OCI-M1 (cell line): Measurements from ENCODE around the gene AQP2.

Experiments
- DNase-seq: peaks from one replicate; lab custom pipeline; 2025; lab: John Stamatoyannopoulos, UW

AQP2 gene

DNA sequence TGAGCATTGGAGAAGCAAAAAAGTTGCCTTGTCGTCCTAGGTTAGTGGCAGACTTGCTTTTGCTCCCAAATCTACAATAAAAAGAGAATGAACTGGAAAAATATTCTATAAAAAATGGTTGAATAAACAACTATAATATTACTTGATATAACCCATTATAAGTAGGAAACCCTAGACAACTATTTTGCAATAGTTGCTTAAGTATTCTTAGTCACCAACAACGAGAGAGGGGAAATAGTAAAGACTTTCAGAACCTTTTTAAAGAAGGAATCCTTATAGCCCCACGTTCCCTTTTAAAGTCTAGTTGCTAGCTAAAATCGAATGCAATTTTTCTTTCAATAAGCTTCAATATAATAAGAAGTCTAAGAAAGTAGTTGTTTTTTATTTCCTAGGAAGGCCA, 39.7 kb downstream of the AQP2 start:
- DNase-seq = no peak

DNA sequence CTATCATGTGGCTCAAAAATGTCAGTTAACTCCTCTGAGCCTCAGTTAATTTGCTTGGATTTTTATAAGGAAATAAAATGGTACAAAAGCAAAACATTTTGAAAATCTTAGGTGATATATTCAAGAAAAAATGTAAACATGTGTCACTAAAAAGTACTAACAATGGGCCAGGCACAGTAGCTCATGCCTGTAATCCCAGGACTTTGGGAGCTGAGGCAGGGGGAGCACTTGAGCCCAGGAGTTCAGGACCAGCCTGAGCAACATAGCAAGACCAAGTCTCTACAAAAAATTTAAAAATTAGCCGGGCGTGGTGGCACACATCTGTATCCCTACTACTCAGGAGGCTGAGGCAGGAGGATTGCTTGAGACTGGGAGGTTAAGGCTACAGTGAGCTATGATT, 47.9 kb downstream of the AQP2 start:
- no peak for DNase-seq

DNA sequence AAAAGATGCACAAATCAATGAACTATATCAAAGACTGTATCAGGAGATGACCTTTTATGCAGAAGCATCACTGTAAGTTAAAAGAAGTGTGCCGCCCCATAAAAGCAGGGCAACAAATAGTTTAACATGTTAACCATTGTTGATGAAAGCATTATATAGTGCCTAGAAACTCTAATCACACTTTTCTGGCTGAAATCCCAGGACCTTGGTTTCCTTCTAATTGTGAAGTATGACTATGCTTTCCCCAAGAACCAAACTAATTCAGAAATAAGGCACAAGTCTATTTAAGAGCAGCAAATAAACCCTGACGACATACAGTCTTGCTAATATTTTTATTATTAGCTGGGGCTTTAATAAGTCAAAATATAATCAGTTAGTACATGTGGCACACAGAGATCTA, 53.1 kb downstream of the AQP2 start:
- DNase-seq = no peak

GRCh38 chr12:50004696-50005095, 54.2 kb downstream of the AQP2 start:
- no peak for DNase-seq

DNA sequence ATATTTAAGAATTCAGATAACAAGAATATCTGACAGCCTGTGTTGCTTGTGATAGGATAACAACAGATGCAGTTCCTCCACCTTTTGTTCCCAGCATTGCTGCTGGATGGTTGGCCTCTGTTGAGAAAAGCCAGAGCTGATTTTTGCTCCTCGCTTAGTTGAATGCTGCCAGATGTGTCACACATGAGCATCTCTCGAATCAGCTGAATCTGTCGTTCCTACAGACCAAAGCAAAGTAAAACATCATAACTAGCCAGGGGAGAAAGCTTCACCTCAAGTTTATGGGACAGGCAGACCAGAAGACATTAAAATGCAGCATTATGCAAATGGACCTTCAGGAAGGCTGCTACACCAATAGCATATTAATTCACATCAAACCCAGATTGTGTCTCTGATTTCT, 54.6 kb downstream of the AQP2 start:
- DNase-seq = no peak

DNA sequence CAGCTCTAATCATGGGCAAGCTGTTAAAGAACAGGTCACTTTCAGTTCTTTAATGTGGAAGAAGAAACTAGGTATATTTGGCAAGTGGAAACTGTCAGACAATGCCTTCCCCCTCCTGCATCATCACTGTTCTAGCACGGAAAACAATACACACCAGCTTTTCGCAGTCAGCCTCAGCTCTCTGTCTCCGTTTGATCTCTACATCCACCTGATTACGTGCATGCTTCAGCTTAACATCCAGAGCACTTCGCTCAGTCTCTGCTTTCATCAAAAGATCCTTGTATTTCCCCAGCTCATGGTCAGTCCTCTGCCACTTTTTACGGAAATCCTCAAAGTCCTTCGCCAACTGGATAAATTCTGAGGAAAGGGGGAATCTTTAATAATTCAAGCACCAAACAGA, 55.7 kb downstream of the AQP2 start:
- no peak for DNase-seq

DNA sequence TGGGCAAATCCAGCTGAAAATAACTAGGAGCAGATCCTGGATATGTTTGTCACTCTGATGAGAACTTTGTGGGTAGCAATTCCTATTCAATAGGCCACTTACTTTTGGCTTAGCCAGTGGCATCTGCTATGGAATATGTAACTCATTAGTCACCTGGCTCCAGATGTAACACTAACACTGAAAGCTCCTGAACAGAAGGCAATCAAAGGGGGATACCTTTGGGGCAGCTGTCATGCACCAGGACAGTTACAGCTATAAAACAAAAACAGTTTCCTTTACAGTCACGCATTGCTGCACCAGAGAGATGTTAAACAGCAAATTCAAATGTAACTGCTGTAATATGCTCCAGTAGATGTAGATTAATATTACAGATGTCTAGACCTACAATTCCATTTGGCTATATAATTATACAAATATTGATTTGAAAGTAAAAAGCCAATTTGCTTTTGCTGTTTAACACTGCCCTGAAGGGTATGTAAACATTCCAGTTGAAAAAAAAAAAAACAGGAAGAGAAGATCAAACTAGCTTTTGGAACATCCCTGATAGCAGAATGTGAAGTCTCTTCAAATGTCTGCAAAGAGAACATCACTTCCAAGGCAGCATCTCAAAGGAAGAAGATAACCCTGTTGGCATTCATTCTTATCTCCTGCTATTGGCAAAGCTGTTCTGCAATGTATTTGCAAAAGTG, 56.4 kb downstream of the AQP2 start:
- DNase-seq = no peak
